ENCODE results near the gene RBL2.
"Not testable (repeated sequence)": the region's sequence is repeated elsewhere in the genome, so short reads cannot be mapped to it uniquely, and the experiment has no call there.

Gene RBL2

GRCh38 chr16:53539759-53540718 is 105.8 kb downstream of the RBL2 start:
- not testable (repeated sequence) for DNase-seq
